Stomach (tissue), 9 donors: ENCODE results near the gene LGI2. TPM values are rescaled to one million over a fixed set of nuclear protein-coding genes. Genes with fewer than 3 reads are reported as not detected.
"Not testable (repeated sequence)": the region's sequence is repeated elsewhere in the genome, so short reads cannot be mapped to it uniquely, and the experiment has no call there.

ENCODE experiments used
- DNase-seq, 2 donors: peaks; one replicate each; pipeline versions ENCODE4 v3.0.0 to v3.0.0-alpha.2; 2013 to 2019
- H3K27ac ChIP-seq, 5 donors: fragments of 200-600 bp in 4 of 5; sonication (generic) in 4 of 5; one replicate each; pipeline ENCODE4 v1.5.1; 2013 to 2019; ENCODE audit warnings: mild to moderate bottlenecking in 1 of 5, moderate library complexity in 1 of 5
- H3K27me3 ChIP-seq, 3 donors: fragments of 200-600 bp; sonication (generic); one replicate each; pipeline ENCODE4 v1.5.1; 2017 to 2019; ENCODE audit warnings: mixed run types in 1 of 3
- H3K36me3 ChIP-seq, 4 donors: fragments of 200-600 bp; sonication (generic); 1 replicate in 3 of 4; 2 replicates in 1 of 4; pipeline ENCODE4 v1.5.1; 2016 to 2019
- H3K4me1 ChIP-seq, 4 donors: fragments of 200-600 bp; sonication (generic); one replicate each; pipeline ENCODE4 v1.5.1; 2016 to 2019
- H3K4me3 ChIP-seq, 4 donors: fragments of 200-600 bp; sonication (generic) in 3 of 4; one replicate each; pipeline ENCODE4 v1.5.1; 2016 to 2019; ENCODE audit warnings: mild to moderate bottlenecking in 1 of 4
- H3K9me3 ChIP-seq, 4 donors: fragments of 200-600 bp; sonication (generic); one replicate each; pipeline ENCODE4 v1.5.1; 2016 to 2019
- CTCF ChIP-seq, 7 experiments: fragments of 450-650 bp in 4 of 7; fragments of 200-600 bp in 3 of 7; sonication (generic) in 3 of 7; IDR thresholded peaks; one replicate each; pipeline ENCODE4 v1.5.1; 2016 to 2019; ENCODE audit warnings: antibody characterized with exemption in 7 of 7, control low read depth in 2 of 7, mild to moderate bottlenecking in 1 of 7
- EP300 ChIP-seq: sonication (generic); formaldehyde crosslinking; IDR thresholded peaks from one replicate; pipeline ENCODE4 v1.6.1; 2017; ENCODE audit warnings: antibody characterized with exemption
- POLR2A ChIP-seq, 4 donors: fragments of 450-650 bp; IDR thresholded peaks; one replicate each; pipeline ENCODE4 v1.6.1; 2016; ENCODE audit warnings: antibody characterized with exemption in 4 of 4, control low read depth in 2 of 4, mild to moderate bottlenecking in 1 of 4, moderate library complexity in 1 of 4
- POLR2AphosphoS5 ChIP-seq, 3 donors: sonication (generic); formaldehyde crosslinking; IDR thresholded peaks; one replicate each; pipeline ENCODE4 v1.6.1; 2016; ENCODE audit warnings: antibody characterized with exemption in 3 of 3
- WGBS, 5 donors: extraction: QIAGEN DNeasy Blood & Tissue Kit in 3 of 5; methylation state at CpG; one replicate each; pipeline versions ENCODE4 v1.1.5 to v1.1.7; 2013 to 2018; 5-methylcytosine and 5-hydroxymethylcytosine counted together
- intact Hi-C: fragments of 100-400 bp; cut with DNase I; formaldehyde crosslinking; loops from one replicate; pipeline ENCODE4 v1.15.1; 2023; ENCODE audit warnings: low total_unique reads
- polyA plus RNA-seq, 3 donors: library from polyadenylated mRNA; stranded (reverse); fragments of 200-250 nt; gene quantifications; one replicate each; pipeline ENCODE4 v1.2.3, GENCODE V29; 2013
- total RNA-seq, 5 donors: library from RNA; depleted of rRNA; stranded (reverse); fragments of >200 nt; gene quantifications; one replicate each; pipeline versions ENCODE4 v1.1.0 to v1.2.3, GENCODE V29; 2014 to 2016
- donor health status: healthy with polysubstance abuse.
- donor health status: Bipolar disorder and iron deficiency.
- donor health status: healthy.

LGI2 gene
- total and polyA plus RNA-seq, 8 donors: 0.10 to 9.1 (median 0.31) TPM; not detected in 3

DNA sequence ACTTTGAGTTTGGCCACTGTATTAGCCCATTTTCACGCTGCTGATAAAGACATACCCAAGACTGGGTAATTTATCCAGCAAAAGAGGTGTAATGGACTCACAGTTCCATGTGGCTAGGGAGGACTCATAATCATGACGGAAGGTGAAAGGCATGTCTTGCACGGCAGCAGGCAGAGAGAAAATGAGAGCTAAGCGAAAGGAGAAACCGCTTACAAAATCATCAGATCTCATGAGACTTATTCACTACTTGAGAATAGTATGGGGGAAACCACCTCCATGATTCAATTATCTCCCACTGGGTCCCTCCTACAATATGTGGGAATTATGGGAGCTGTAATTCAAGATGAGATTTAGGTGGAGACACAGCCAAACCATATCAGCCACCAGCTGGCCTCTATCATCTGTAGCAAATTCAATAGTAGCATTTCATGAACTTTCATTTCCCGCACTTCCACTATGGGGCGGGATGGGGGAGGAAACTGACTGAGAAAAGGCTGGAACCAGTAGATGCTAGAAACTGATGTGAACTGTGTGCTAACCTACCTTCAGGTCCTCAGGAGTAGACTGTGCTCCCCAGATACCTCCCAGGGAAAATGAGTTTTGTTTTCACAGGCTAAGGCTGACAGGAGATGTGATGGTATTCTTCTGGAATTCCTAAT lies 35.3 kb upstream of the LGI2 start:
- WGBS, 5 donors: 88 to 94% (median 92%) methylated on average over 7 of the region's 7 CpGs
- H3K4me1 ChIP-seq: peaks cover 0 to 10% (median 3%) of the 10 kb centered on the region in 4 donors
- H3K27ac ChIP-seq: no peak overlapping the region
- intact Hi-C loops: no loop called here
- H3K36me3 ChIP-seq: no peaks in the 10 kb centered on the region
- DNase-seq: peak in 1 of 2 donors; percentile 40
- no peaks in the 10 kb centered on the region for H3K9me3 ChIP-seq
- H3K27me3 ChIP-seq: no peaks in the 10 kb centered on the region
- H3K4me3 ChIP-seq: no peak overlapping the region
- no peak for TF ChIP-seq POLR2AphosphoS5 (IDR thresholded peaks at IDR 0.05)
- no peak for TF ChIP-seq POLR2A (IDR thresholded peaks at IDR 0.05)
- TF ChIP-seq EP300: no peak
- no peak for TF ChIP-seq CTCF (IDR thresholded peaks at IDR 0.05)

DNA sequence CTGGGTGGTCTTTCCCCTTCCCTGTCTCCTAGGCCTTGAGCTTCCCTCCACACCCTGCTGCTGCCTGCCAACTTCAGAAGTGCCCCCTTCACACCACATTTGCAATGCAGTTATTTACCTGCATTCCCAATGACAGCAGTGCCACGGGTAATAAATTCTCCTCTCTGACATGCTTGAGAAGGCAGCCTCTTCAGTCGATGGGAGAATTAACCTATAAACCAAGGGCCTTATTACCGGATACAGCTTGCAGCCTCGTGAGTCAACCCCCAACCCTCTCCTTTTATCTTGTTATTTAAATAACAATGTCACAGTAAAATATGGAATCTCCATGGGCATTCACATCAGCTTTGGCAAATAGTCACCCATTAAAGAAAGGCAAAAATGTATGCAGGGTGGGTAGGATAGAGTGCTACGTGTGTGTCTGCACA lies 34.7 kb upstream of the LGI2 start:
- 39 to 57% (median 50%) methylated on average over 5 of the region's 5 CpGs for WGBS, 5 donors
- Histone ChIP-seq H3K4me3 (no peak overlapping the region), H3K36me3 (no peaks in the 10 kb centered on the region), H3K4me1 (peaks cover 0 to 11% (median 5%) of the 10 kb centered on the region in 4 donors), H3K27me3 (no peaks in the 10 kb centered on the region), H3K27ac (no peak overlapping the region), H3K9me3 (no peaks in the 10 kb centered on the region)
- intact Hi-C loops: no loop called here
- no peak for DNase-seq
- TF ChIP-seq POLR2A (IDR thresholded peaks at IDR 0.05): no peak
- no peak for TF ChIP-seq EP300
- no peak for TF ChIP-seq CTCF (IDR thresholded peaks at IDR 0.05)
- no peak for TF ChIP-seq POLR2AphosphoS5 (IDR thresholded peaks at IDR 0.05)

DNA sequence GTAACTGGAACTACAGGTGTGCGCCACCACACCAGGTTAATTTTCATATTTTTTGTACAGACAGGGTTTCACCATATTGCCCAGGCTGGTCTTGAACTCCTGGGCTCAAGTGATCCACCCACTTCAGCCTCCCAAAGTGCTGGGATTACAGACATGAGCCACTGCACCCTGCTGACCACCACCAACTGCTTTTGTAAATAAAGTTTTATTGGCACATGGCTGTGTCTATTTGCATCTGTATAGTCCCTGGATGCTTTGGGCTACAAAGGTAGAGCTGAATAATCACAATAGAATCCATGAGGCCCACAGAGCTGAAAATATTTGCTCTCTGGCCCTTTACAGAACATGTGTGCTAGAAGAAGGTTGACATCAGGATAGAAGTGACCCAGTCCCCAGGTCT lies 33.7 kb upstream of the LGI2 start:
- H3K4me3 ChIP-seq, H3K36me3 ChIP-seq, DNase-seq, H3K27ac ChIP-seq, H3K27me3 ChIP-seq, intact Hi-C loops, H3K9me3 ChIP-seq: not testable (repeated sequence)
- peaks cover 0 to 15% (median 5%) of the 10 kb centered on the region in 4 donors for H3K4me1 ChIP-seq
- 93 to 98% (median 96%) methylated on average over 1 of the region's 1 CpG for WGBS, 5 donors

GRCh38 chr4:25063116-25063515 lies 32.4 kb upstream of the LGI2 start:
- no peaks in the 10 kb centered on the region for H3K9me3 ChIP-seq
- TF ChIP-seq CTCF (IDR thresholded peaks at IDR 0.05) (no peak), EP300 (no peak), POLR2A (IDR thresholded peaks at IDR 0.05) (no peak), POLR2AphosphoS5 (IDR thresholded peaks at IDR 0.05) (no peak)
- 59 to 69% (median 67%) methylated on average over 3 of the region's 3 CpGs for WGBS, 5 donors
- no peaks in the 10 kb centered on the region for H3K36me3 ChIP-seq
- DNase-seq: no peak
- intact Hi-C loops: no loop called here
- H3K27me3 ChIP-seq: no peaks in the 10 kb centered on the region
- H3K4me1 ChIP-seq: peaks cover 0 to 10% (median 0%) of the 10 kb centered on the region in 4 donors
- H3K4me3 ChIP-seq: no peak overlapping the region
- H3K27ac ChIP-seq: no peak overlapping the region

DNA sequence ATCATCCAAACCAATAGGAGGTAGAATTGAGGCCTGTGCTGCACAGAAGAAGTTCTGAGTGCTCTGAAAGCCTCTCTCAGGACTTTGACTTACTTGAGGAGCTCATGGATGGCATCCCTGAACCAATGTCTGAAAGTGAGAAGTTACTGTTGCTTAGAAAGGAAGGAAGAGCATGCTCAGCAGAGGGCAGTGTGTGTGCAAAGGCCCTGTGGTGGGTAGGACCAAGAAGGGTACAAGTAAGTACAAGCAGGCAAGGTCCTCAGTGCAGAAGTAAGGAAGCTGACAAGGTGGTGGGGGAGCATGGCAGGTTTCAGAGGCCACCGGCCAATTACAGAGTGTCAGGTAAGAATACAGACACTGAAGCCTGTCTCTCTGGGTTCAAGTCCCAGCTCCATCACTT lies 31.4 kb upstream of the LGI2 start:
- TF ChIP-seq POLR2AphosphoS5 (IDR thresholded peaks at IDR 0.05): no peak
- no peak for TF ChIP-seq CTCF (IDR thresholded peaks at IDR 0.05)
- no peak for TF ChIP-seq POLR2A (IDR thresholded peaks at IDR 0.05)
- no peak overlapping the region for H3K27ac ChIP-seq
- H3K4me1 ChIP-seq: peaks cover 0 to 10% (median 0%) of the 10 kb centered on the region in 4 donors
- H3K36me3 ChIP-seq: no peaks in the 10 kb centered on the region
- WGBS, 5 donors: 91 to 100% (median 98%) methylated on average over 1 of the region's 1 CpG
- no peaks in the 10 kb centered on the region for H3K9me3 ChIP-seq
- intact Hi-C loops: no loop called here
- no peaks in the 10 kb centered on the region for H3K27me3 ChIP-seq
- DNase-seq: no peak
- no peak overlapping the region for H3K4me3 ChIP-seq
